HFFc6 (cell line): Measurements from ENCODE around the gene OR9Q1. TPM values are rescaled to one million over a fixed set of nuclear protein-coding genes. Genes with fewer than 3 reads are reported as not detected.
A peak's percentile ranks its signal among the peaks of the same experiment; 100 is the strongest.

ENCODE experiments used
- DNase-seq: peaks from one replicate; pipeline ENCODE4 v3.0.0-alpha.2; 2018
- H3K27ac Mint-ChIP-seq: 2 replicates; pipeline ENCODE4 v1.8.0; 2020; ENCODE audit warnings: mild to moderate bottlenecking, mixed read lengths
- H3K27me3 Mint-ChIP-seq: 2 replicates; pipeline ENCODE4 v1.8.0; 2021; ENCODE audit warnings: mild to moderate bottlenecking, moderate library complexity, mixed read lengths; ENCODE audit not compliant: insufficient read depth
- H3K36me3 Mint-ChIP-seq: 2 replicates; pipeline ENCODE4 v1.8.0; 2021; ENCODE audit warnings: low read depth, mixed read lengths
- H3K4me1 Mint-ChIP-seq: 2 replicates; pipeline ENCODE4 v1.8.0; 2020; ENCODE audit warnings: low read depth, mixed read lengths
- H3K4me3 Mint-ChIP-seq: 2 replicates; pipeline ENCODE4 v1.8.0; 2020; ENCODE audit warnings: mild to moderate bottlenecking, moderate library complexity, mixed read lengths
- H3K9me3 Mint-ChIP-seq: 2 replicates; pipeline ENCODE4 v1.8.0; 2020; ENCODE audit warnings: mild to moderate bottlenecking, mixed read lengths
- total RNA-seq, 6 experiments: library from RNA; stranded (reverse); fragmentation: NEBNext Ultra II Directional; extraction: Animal tissue kit (Norgen Biotek cat#: 25700); gene quantifications; 2 replicates in 1 of 6; 3 replicates in 5 of 6; pipeline ENCODE4 v1.2.3, GENCODE V29; 2021
- TF ChIP-seq, protein P1 (sequence below): fragments of 200-600 bp; sonication (generic); IDR thresholded peaks from 2 replicates; pipeline ENCODE4 v1.5.0; 2021; ENCODE audit warnings: antibody characterized with exemption, mild to moderate bottlenecking

Gene OR9Q1
- total RNA-seq, 6 experiments from 2014 or later = not detected

DNA sequence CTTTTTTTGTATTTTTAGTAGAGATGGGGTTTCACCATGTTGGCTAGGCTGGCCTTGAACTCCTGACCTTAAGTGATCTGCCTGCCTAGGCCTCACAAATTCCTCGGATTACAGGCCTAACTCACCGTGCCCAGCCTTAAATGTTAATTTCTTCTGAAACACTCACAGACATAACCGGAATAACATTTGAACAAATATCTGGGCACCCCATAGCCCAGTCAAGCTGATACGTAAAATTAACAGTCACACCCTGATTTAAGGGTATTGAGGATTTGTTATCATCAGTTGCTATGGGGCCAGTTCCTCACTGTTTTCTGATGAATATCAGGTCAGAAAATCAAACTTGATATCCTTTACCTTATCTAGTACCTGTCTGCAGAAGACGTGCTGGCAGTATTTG, 23.0 kb upstream of the OR9Q1 start:
- H3K4me3 Mint-ChIP-seq = no peak overlapping the region
- no peak overlapping the region for H3K27ac Mint-ChIP-seq
- peaks cover 7% of the 10 kb centered on the region for H3K4me1 Mint-ChIP-seq
- no peak for DNase-seq
- no peaks in the 10 kb centered on the region for H3K36me3 Mint-ChIP-seq
- H3K27me3 Mint-ChIP-seq = no peaks in the 10 kb centered on the region; the same call in 1 of the 2 replicates
- no peaks in the 10 kb centered on the region for H3K9me3 Mint-ChIP-seq
- TF ChIP-seq, protein P1, sequence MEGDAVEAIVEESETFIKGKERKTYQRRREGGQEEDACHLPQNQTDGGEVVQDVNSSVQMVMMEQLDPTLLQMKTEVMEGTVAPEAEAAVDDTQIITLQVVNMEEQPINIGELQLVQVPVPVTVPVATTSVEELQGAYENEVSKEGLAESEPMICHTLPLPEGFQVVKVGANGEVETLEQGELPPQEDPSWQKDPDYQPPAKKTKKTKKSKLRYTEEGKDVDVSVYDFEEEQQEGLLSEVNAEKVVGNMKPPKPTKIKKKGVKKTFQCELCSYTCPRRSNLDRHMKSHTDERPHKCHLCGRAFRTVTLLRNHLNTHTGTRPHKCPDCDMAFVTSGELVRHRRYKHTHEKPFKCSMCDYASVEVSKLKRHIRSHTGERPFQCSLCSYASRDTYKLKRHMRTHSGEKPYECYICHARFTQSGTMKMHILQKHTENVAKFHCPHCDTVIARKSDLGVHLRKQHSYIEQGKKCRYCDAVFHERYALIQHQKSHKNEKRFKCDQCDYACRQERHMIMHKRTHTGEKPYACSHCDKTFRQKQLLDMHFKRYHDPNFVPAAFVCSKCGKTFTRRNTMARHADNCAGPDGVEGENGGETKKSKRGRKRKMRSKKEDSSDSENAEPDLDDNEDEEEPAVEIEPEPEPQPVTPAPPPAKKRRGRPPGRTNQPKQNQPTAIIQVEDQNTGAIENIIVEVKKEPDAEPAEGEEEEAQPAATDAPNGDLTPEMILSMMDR = no peak

DNA sequence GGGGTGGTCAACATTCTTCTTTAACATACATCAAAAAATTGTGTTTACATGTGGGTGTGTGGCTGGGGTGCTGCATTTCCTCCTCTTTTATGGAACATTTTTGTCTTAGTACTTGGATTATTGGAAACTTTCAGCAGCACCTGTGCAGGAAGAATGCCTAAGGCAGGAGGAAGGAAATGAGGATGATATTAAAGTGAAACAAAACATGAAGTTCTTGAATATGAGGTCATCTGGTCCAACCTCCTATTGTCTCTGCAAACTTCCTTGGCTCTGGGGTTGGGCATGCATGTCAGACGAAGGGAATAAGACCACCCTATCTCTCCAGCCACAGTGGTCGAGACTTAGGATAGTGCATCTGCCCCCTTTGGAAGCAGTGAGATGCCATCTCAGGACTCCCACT, 20.6 kb upstream of the OR9Q1 start:
- Mint-ChIP-seq H3K4me1 (peaks cover 17% of the 10 kb centered on the region), H3K27ac (no peak overlapping the region), H3K9me3 (no peaks in the 10 kb centered on the region), H3K4me3 (no peak overlapping the region), H3K36me3 (no peaks in the 10 kb centered on the region), H3K27me3 (no peaks in the 10 kb centered on the region; the same call in 1 of the 2 replicates)
- DNase-seq = no peak
- TF ChIP-seq, protein P1 = no peak

DNA sequence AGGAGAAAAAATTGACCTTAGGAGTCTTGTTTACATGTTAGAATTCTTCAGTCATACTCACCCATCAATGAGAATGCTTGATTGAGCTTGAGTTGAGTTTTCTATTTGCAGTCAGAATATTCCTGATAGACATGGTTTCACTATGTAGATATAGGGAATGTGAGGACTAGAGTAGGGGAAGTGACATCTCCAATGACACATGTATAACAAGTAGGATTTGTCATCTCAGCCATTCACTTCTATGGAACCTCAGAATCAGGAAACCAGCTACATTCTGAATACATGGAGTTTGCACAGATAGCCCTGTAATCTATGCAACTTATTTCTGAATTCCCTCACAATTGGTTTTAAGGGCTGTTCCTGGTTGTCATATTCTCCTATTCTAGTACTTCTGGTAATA, 20.1 kb upstream of the OR9Q1 start:
- H3K27me3 Mint-ChIP-seq = no peaks in the 10 kb centered on the region; the same call in 1 of the 2 replicates
- TF ChIP-seq, protein P1 = no peak
- H3K36me3 Mint-ChIP-seq = no peaks in the 10 kb centered on the region
- peaks cover 17% of the 10 kb centered on the region for H3K4me1 Mint-ChIP-seq
- H3K4me3 Mint-ChIP-seq = no peak overlapping the region
- no peaks in the 10 kb centered on the region for H3K9me3 Mint-ChIP-seq
- DNase-seq = no peak
- H3K27ac Mint-ChIP-seq = no peak overlapping the region

DNA sequence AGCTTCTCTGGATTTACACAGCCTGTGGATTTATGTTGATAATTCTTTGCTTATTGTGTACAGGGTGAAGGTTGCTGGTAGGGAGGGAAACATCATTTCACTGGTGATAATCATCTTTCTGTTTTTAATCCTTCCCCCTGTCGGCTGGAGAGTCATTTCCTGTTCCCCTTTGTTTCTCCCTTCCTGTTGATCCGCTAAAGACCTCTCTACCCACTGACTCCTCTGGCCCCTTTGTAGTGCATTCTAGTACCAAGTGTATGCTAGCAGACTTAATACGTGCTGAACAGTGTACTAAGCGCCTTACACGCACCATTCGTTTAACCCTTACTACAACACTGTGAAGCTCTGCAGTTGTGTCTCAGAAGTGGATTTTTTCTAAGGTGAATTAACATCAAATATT, 19.0 kb upstream of the OR9Q1 start:
- Mint-ChIP-seq H3K9me3 (no peaks in the 10 kb centered on the region), H3K4me1 (peaks cover 17% of the 10 kb centered on the region)
- TF ChIP-seq, protein P1 = no peak

DNA sequence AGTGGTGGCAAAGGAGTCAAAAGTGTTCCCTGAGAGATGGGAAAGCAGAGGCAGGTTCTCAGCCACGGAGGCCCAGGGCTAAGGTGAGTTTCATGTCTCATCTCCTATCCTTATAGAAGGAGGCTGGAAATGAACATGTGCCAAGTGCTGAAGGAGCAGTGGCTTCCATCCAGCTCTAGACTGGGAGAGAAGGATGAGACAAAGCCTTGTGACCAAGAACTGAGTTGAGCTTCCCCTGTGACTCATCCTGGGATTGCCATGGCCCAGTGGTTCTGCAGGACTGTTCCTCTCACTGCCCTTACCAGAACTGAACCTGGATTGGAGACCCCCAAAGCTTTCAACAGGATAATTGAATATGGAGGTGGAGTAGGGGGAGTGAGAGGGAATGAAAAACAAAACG, 16.7 kb upstream of the OR9Q1 start:
- DNase-seq = peak; percentile 60
- no peaks in the 10 kb centered on the region for H3K9me3 Mint-ChIP-seq
- H3K36me3 Mint-ChIP-seq = no peaks in the 10 kb centered on the region
- H3K4me1 Mint-ChIP-seq = peaks cover 17% of the 10 kb centered on the region
- no peak overlapping the region for H3K4me3 Mint-ChIP-seq
- TF ChIP-seq, protein P1 = no peak
- H3K27me3 Mint-ChIP-seq = no peaks in the 10 kb centered on the region; the same call in 1 of the 2 replicates
- peak overlapping the region; percentile 14; the same call in 1 of the 2 replicates for H3K27ac Mint-ChIP-seq

More for the DNA sequence above, 19.0 kb upstream of the OR9Q1 start:
- Mint-ChIP-seq H3K4me3 (no peak overlapping the region), H3K27me3 (no peaks in the 10 kb centered on the region; the same call in 1 of the 2 replicates), H3K27ac (no peak overlapping the region), H3K36me3 (no peaks in the 10 kb centered on the region)
- no peak for DNase-seq

DNA sequence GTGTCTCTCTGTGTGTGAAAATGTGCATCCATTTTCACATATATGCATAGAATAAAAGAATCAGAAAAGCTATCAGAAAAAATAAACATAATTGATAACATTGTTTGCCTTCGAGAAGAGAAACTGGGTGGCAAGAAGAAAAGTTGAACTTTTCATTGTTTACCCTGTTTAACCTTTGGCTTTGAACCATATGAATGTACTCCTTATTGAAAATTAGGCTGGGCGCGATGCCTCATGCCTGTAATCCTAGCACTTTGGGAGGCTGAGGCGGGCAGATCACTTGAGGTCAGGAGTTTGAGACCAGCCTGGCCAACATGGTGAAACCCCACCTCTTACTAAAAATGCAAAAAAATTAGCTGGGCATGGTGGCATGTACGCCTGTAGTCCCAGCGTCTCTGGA, 11.9 kb upstream of the OR9Q1 start:
- Mint-ChIP-seq H3K36me3 (no peaks in the 10 kb centered on the region), H3K9me3 (no peaks in the 10 kb centered on the region), H3K27ac (no peak overlapping the region), H3K4me1 (peaks cover 6% of the 10 kb centered on the region), H3K4me3 (no peak overlapping the region), H3K27me3 (peaks cover 7% of the 10 kb centered on the region)
- DNase-seq = no peak
- TF ChIP-seq, protein P1 = no peak
